ENCODE data around the gene RBM7. TPM values are rescaled to one million over a fixed set of nuclear protein-coding genes. Genes with fewer than 3 reads are reported as not detected.
A peak's percentile ranks its signal among the peaks of the same experiment; 100 is the strongest.

RBM7 gene
- total and polyA plus RNA-seq, 2 of the 13 experiments (the other 11 are each of a cell fraction or from before 2014, with no cell fraction given) = 30.5 to 32.3 TPM

DNA sequence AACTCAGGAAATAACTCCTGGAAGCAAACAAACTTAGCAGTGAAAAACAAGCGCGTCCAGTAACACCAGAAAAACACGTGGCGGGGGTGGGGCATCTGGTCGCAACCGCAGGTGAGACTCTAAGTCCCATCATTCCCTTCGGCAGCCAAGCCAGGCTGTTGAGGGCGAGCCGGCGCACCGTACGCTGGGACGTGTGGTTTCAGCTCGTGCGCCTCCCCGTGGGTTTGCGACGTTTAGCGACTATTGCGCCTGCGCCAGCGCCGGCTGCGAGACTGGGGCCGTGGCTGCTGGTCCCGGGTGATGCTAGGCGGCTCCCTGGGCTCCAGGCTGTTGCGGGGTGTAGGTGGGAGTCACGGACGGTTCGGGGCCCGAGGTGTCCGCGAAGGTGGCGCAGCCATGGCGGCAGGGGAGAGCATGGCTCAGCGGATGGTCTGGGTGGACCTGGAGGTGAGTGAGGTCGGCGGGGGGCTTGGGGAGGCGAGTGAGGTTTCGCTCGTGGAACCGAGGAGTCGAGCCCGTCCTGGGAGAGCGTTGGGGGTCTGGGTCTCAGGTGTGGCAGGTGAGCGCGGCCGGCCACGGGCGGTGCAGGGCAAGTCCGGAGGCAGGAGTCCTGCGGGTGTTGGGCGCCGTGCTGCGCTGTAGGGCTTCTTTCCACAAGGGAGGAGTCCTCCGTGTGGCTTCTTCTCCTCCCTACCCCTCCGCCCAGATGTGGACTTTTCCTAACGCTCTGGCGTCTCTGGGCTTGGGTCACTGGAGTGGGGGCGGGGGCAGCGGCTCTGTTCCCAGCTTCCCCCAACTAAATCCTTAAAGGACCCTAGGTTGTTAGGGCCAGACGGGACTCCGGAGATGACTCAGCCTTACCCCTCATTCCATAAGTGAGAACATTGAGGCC, 39.0 kb downstream of the RBM7 start, which contains the start of gene REXO2 (continued):
- TF ChIP-seq, protein P1, sequence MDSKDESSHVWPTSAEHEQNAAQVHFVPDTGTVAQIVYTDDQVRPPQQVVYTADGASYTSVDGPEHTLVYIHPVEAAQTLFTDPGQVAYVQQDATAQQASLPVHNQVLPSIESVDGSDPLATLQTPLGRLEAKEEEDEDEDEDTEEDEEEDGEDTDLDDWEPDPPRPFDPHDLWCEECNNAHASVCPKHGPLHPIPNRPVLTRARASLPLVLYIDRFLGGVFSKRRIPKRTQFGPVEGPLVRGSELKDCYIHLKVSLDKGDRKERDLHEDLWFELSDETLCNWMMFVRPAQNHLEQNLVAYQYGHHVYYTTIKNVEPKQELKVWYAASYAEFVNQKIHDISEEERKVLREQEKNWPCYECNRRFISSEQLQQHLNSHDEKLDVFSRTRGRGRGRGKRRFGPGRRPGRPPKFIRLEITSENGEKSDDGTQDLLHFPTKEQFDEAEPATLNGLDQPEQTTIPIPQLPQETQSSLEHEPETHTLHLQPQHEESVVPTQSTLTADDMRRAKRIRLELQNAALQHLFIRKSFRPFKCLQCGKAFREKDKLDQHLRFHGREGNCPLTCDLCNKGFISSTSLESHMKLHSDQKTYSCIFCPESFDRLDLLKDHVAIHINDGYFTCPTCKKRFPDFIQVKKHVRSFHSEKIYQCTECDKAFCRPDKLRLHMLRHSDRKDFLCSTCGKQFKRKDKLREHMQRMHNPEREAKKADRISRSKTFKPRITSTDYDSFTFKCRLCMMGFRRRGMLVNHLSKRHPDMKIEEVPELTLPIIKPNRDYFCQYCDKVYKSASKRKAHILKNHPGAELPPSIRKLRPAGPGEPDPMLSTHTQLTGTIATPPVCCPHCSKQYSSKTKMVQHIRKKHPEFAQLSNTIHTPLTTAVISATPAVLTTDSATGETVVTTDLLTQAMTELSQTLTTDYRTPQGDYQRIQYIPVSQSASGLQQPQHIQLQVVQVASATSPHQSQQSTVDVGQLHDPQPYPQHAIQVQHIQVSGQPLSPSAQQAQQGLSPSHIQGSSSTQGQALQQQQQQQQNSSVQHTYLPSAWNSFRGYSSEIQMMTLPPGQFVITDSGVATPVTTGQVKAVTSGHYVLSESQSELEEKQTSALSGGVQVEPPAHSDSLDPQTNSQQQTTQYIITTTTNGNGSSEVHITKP (CRISPR knock-in tag; IDR thresholded peaks at IDR 0.05; ENCODE audit: low read depth) = no peak
- peak; percentile 81 for TF ChIP-seq KDM2A (CRISPR knock-in tag; IDR thresholded peaks at IDR 0.05; ENCODE audit: borderline replicate concordance, low read depth)
- no peak for TF ChIP-seq NR2F6 (IDR thresholded peaks at IDR 0.05)
- 0 out of 2 replicates have a peak, but pooled peaks have one; percentile 6 for TF ChIP-seq NR2F6 (CRISPR knock-in tag; IDR thresholded peaks at IDR 0.05)
- TF ChIP-seq PRMT3 (CRISPR knock-in tag; IDR thresholded peaks at IDR 0.05; ENCODE audit: borderline replicate concordance, low read depth) = no peak
- TF ChIP-seq SP5 (CRISPR knock-in tag; IDR thresholded peaks at IDR 0.05; ENCODE audit: borderline replicate concordance, low read depth) = peak; percentile 45; the same call in 1 of the 2 replicates
- TF ChIP-seq NBN (conservative IDR thresholded peaks at IDR 0.05) = no peak
- TF ChIP-seq NFKB2 (CRISPR knock-in tag; IDR thresholded peaks at IDR 0.05; ENCODE audit: borderline replicate concordance) = peak; percentile 60; the same call in 1 of the 2 replicates
- TF ChIP-seq, protein P2, sequence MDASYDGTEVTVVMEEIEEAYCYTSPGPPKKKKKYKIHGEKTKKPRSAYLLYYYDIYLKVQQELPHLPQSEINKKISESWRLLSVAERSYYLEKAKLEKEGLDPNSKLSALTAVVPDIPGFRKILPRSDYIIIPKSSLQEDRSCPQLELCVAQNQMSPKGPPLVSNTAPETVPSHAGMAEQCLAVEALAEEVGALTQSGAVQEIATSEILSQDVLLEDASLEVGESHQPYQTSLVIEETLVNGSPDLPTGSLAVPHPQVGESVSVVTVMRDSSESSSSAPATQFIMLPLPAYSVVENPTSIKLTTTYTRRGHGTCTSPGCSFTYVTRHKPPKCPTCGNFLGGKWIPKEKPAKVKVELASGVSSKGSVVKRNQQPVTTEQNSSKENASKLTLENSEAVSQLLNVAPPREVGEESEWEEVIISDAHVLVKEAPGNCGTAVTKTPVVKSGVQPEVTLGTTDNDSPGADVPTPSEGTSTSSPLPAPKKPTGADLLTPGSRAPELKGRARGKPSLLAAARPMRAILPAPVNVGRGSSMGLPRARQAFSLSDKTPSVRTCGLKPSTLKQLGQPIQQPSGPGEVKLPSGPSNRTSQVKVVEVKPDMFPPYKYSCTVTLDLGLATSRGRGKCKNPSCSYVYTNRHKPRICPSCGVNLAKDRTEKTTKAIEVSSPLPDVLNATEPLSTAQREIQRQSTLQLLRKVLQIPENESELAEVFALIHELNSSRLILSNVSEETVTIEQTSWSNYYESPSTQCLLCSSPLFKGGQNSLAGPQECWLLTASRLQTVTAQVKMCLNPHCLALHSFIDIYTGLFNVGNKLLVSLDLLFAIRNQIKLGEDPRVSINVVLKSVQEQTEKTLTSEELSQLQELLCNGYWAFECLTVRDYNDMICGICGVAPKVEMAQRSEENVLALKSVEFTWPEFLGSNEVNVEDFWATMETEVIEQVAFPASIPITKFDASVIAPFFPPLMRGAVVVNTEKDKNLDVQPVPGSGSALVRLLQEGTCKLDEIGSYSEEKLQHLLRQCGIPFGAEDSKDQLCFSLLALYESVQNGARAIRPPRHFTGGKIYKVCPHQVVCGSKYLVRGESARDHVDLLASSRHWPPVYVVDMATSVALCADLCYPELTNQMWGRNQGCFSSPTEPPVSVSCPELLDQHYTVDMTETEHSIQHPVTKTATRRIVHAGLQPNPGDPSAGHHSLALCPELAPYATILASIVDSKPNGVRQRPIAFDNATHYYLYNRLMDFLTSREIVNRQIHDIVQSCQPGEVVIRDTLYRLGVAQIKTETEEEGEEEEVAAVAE (CRISPR knock-in tag; IDR thresholded peaks at IDR 0.05; ENCODE audit: borderline replicate concordance) = 0 out of 2 replicates have a peak, but pooled peaks have one; percentile 14
- TF ChIP-seq STAG1 (CRISPR knock-in tag; IDR thresholded peaks at IDR 0.05) = no peak
- TF ChIP-seq ZNF496 (CRISPR knock-in tag; IDR thresholded peaks at IDR 0.05; ENCODE audit: insufficient replicate concordance) = no peak
- TF ChIP-seq ZNF883 (CRISPR knock-in tag; IDR thresholded peaks at IDR 0.05; ENCODE audit: not compliant biosample characterization) = peak; percentile 81
- TF ChIP-seq, protein P3, sequence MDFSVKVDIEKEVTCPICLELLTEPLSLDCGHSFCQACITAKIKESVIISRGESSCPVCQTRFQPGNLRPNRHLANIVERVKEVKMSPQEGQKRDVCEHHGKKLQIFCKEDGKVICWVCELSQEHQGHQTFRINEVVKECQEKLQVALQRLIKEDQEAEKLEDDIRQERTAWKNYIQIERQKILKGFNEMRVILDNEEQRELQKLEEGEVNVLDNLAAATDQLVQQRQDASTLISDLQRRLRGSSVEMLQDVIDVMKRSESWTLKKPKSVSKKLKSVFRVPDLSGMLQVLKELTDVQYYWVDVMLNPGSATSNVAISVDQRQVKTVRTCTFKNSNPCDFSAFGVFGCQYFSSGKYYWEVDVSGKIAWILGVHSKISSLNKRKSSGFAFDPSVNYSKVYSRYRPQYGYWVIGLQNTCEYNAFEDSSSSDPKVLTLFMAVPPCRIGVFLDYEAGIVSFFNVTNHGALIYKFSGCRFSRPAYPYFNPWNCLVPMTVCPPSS (IDR thresholded peaks at IDR 0.05) = no peak
- TF ChIP-seq PAF1 (CRISPR knock-in tag; IDR thresholded peaks at IDR 0.05) = no peak
- TF ChIP-seq ZNF451 (CRISPR knock-in tag; IDR thresholded peaks at IDR 0.05) = peak; percentile 51; the same call in 1 of the 2 replicates
- TF ChIP-seq ARNT2 (CRISPR knock-in tag; IDR thresholded peaks at IDR 0.05; ENCODE audit: low read depth) = 0 out of 2 replicates have a peak, but pooled peaks have one; percentile 1
- TF ChIP-seq ZNF800 (CRISPR knock-in tag; IDR thresholded peaks at IDR 0.05) = no peak
